DND-41 (cell line): ENCODE results near the gene VWA5B1.

Experiments used
- CTCF ChIP-seq: IDR thresholded peaks from 2 replicates; pipeline ENCODE4 v1.5.1; 2012; ENCODE audit warnings: borderline replicate concordance, low read length, moderate library complexity, mild to moderate bottlenecking; ENCODE audit not compliant: poor library complexity, severe bottlenecking; ENCODE audit errors: extremely low read depth
- EZH2 ChIP-seq: IDR thresholded peaks from 3 replicates; pipeline ENCODE4 v1.6.1; 2012; ENCODE audit warnings: borderline replicate concordance, low read depth, mild to moderate bottlenecking, moderate library complexity, low read length, inconsistent platforms; ENCODE audit not compliant: severe bottlenecking

GRCh38 chr1:20401405-20402010 lies 110.8 kb downstream of the VWA5B1 start:
- no peak for TF ChIP-seq CTCF
- no peak for TF ChIP-seq EZH2
